NCI-H1694 (cell line): Measurements from ENCODE around the gene COL25A1.
"Not testable (repeated sequence)": the region's sequence is repeated elsewhere in the genome, so short reads cannot be mapped to it uniquely, and the experiment has no call there.

Source experiments
- DNase-seq: peaks from one replicate; lab custom pipeline; 2025; lab: John Stamatoyannopoulos, UW

Gene COL25A1

GRCh38 chr4:108950158-108950915, 352.1 kb downstream of the COL25A1 start:
- no peak for DNase-seq

- DNase-seq, result no peak
Measured at GRCh38 chr4:108947526-108947925, 354.9 kb downstream of the COL25A1 start.

- no peak for DNase-seq
Measured at GRCh38 chr4:108946237-108946636, 356.2 kb downstream of the COL25A1 start.

- no peak for DNase-seq
Measured at GRCh38 chr4:108943976-108944591, 358.4 kb downstream of the COL25A1 start.

GRCh38 chr4:108943371-108943770, 359.1 kb downstream of the COL25A1 start:
- no peak for DNase-seq

- no peak for DNase-seq
Measured at GRCh38 chr4:108941904-108942430, 360.5 kb downstream of the COL25A1 start.

- no peak for DNase-seq
Measured at GRCh38 chr4:108940634-108941033, 361.8 kb downstream of the COL25A1 start.

GRCh38 chr4:108940149-108940548, 362.3 kb downstream of the COL25A1 start:
- DNase-seq, result no peak

GRCh38 chr4:108937066-108937465, 365.4 kb downstream of the COL25A1 start:
- DNase-seq, result no peak

- DNase-seq, result not testable (repeated sequence)
Measured at GRCh38 chr4:108933925-108934324, 368.5 kb downstream of the COL25A1 start.

GRCh38 chr4:108933046-108933445, 369.4 kb downstream of the COL25A1 start:
- DNase-seq, result no peak

- no peak for DNase-seq
Measured at GRCh38 chr4:108931926-108932325, 370.5 kb downstream of the COL25A1 start.

GRCh38 chr4:108930186-108930585, 372.3 kb downstream of the COL25A1 start:
- DNase-seq, result no peak

GRCh38 chr4:108926781-108927180, 375.7 kb downstream of the COL25A1 start:
- no peak for DNase-seq

- no peak for DNase-seq
Measured at GRCh38 chr4:108926061-108926460, 376.4 kb downstream of the COL25A1 start.

GRCh38 chr4:108922191-108922590, 380.3 kb downstream of the COL25A1 start:
- no peak for DNase-seq

- no peak for DNase-seq
Measured at GRCh38 chr4:108920395-108921087, 381.9 kb downstream of the COL25A1 start.

GRCh38 chr4:108919226-108919893, 383.1 kb downstream of the COL25A1 start:
- no peak for DNase-seq

GRCh38 chr4:108917255-108917654, 385.2 kb downstream of the COL25A1 start:
- no peak for DNase-seq

- DNase-seq, result no peak
Measured at GRCh38 chr4:108916638-108917037, 385.8 kb downstream of the COL25A1 start.

- DNase-seq, result no peak
Measured at GRCh38 chr4:108906866-108907367, 395.5 kb downstream of the COL25A1 start.

GRCh38 chr4:108906006-108906405, 396.5 kb downstream of the COL25A1 start:
- no peak for DNase-seq
